Stomach (tissue), 9 donors: ENCODE measurements around the gene DCDC2B. TPM values are rescaled to one million over a fixed set of nuclear protein-coding genes. Genes with fewer than 3 reads are reported as not detected.
A peak's percentile ranks its signal among the peaks of the same experiment; 100 is the strongest.

Experiments used
- DNase-seq, 2 donors: peaks; one replicate each; pipeline versions ENCODE4 v3.0.0 to v3.0.0-alpha.2; 2013 to 2019
- H3K27ac ChIP-seq, 5 donors: fragments of 200-600 bp in 4 of 5; sonication (generic) in 4 of 5; one replicate each; pipeline ENCODE4 v1.5.1; 2013 to 2019; ENCODE audit warnings: mild to moderate bottlenecking in 1 of 5, moderate library complexity in 1 of 5
- H3K27me3 ChIP-seq, 3 donors: fragments of 200-600 bp; sonication (generic); one replicate each; pipeline ENCODE4 v1.5.1; 2017 to 2019; ENCODE audit warnings: mixed run types in 1 of 3
- H3K36me3 ChIP-seq, 4 donors: fragments of 200-600 bp; sonication (generic); 1 replicate in 3 of 4; 2 replicates in 1 of 4; pipeline ENCODE4 v1.5.1; 2016 to 2019
- H3K4me1 ChIP-seq, 4 donors: fragments of 200-600 bp; sonication (generic); one replicate each; pipeline ENCODE4 v1.5.1; 2016 to 2019
- H3K4me3 ChIP-seq, 4 donors: fragments of 200-600 bp; sonication (generic) in 3 of 4; one replicate each; pipeline ENCODE4 v1.5.1; 2016 to 2019; ENCODE audit warnings: mild to moderate bottlenecking in 1 of 4
- H3K9me3 ChIP-seq, 4 donors: fragments of 200-600 bp; sonication (generic); one replicate each; pipeline ENCODE4 v1.5.1; 2016 to 2019
- CTCF ChIP-seq, 7 experiments: fragments of 450-650 bp in 4 of 7; fragments of 200-600 bp in 3 of 7; sonication (generic) in 3 of 7; IDR thresholded peaks; one replicate each; pipeline ENCODE4 v1.5.1; 2016 to 2019; ENCODE audit warnings: antibody characterized with exemption in 7 of 7, control low read depth in 2 of 7, mild to moderate bottlenecking in 1 of 7
- EP300 ChIP-seq: sonication (generic); formaldehyde crosslinking; IDR thresholded peaks from one replicate; pipeline ENCODE4 v1.6.1; 2017; ENCODE audit warnings: antibody characterized with exemption
- POLR2A ChIP-seq, 4 donors: fragments of 450-650 bp; IDR thresholded peaks; one replicate each; pipeline ENCODE4 v1.6.1; 2016; ENCODE audit warnings: antibody characterized with exemption in 4 of 4, control low read depth in 2 of 4, mild to moderate bottlenecking in 1 of 4, moderate library complexity in 1 of 4
- POLR2AphosphoS5 ChIP-seq, 3 donors: sonication (generic); formaldehyde crosslinking; IDR thresholded peaks; one replicate each; pipeline ENCODE4 v1.6.1; 2016; ENCODE audit warnings: antibody characterized with exemption in 3 of 3
- WGBS, 5 donors: extraction: QIAGEN DNeasy Blood & Tissue Kit in 3 of 5; methylation state at CpG; one replicate each; pipeline versions ENCODE4 v1.1.5 to v1.1.7; 2013 to 2018; 5-methylcytosine and 5-hydroxymethylcytosine counted together
- intact Hi-C: fragments of 100-400 bp; cut with DNase I; formaldehyde crosslinking; loops from one replicate; pipeline ENCODE4 v1.15.1; 2023; ENCODE audit warnings: low total_unique reads
- polyA plus RNA-seq, 3 donors: library from polyadenylated mRNA; stranded (reverse); fragments of 200-250 nt; gene quantifications; one replicate each; pipeline ENCODE4 v1.2.3, GENCODE V29; 2013
- total RNA-seq, 5 donors: library from RNA; depleted of rRNA; stranded (reverse); fragments of >200 nt; gene quantifications; one replicate each; pipeline versions ENCODE4 v1.1.0 to v1.2.3, GENCODE V29; 2014 to 2016
- donor health status: healthy with polysubstance abuse.
- donor health status: Bipolar disorder and iron deficiency.
- donor health status: healthy.

The DCDC2B gene
- total and polyA plus RNA-seq, 8 donors = not detected

GRCh38 chr1:32194984-32195383 lies 13.9 kb upstream of the DCDC2B start:
- Histone ChIP-seq H3K36me3 (peaks cover 65 to 87% (median 83%) of the 10 kb centered on the region in 4 donors), H3K4me3 (no peak overlapping the region), H3K4me1 (peaks cover 8 to 28% (median 16%) of the 10 kb centered on the region in 4 donors), H3K27me3 (no peaks in the 10 kb centered on the region), H3K9me3 (no peaks in the 10 kb centered on the region), H3K27ac (no peak overlapping the region)
- DNase-seq = no peak
- TF ChIP-seq CTCF (IDR thresholded peaks at IDR 0.05) (no peak), EP300 (no peak), POLR2A (IDR thresholded peaks at IDR 0.05) (no peak), POLR2AphosphoS5 (IDR thresholded peaks at IDR 0.05) (no peak)
- WGBS, 5 donors = 94 to 100% (median 96%) methylated on average over 4 to 6 of the region's 6 CpGs
- intact Hi-C loops = no loop called here

- peaks cover 11 to 33% (median 21%) of the 10 kb centered on the region in 4 donors for H3K4me1 ChIP-seq
- H3K9me3 ChIP-seq = no peaks in the 10 kb centered on the region
- intact Hi-C loops = no loop called here
- H3K27me3 ChIP-seq = no peaks in the 10 kb centered on the region
- WGBS, 5 donors = 87 to 94% (median 87%) methylated on average over 3 of the region's 3 CpGs
- H3K4me3 ChIP-seq = no peak overlapping the region
- no peak for DNase-seq
- TF ChIP-seq POLR2AphosphoS5 (IDR thresholded peaks at IDR 0.05) (no peak), CTCF (IDR thresholded peaks at IDR 0.05) (no peak), POLR2A (IDR thresholded peaks at IDR 0.05) (no peak), EP300 (no peak)
- H3K27ac ChIP-seq = no peak overlapping the region
- peaks cover 60 to 82% (median 78%) of the 10 kb centered on the region in 4 donors for H3K36me3 ChIP-seq
Observed at GRCh38 chr1:32195531-32195930, 13.4 kb upstream of the DCDC2B start.

GRCh38 chr1:32195972-32196823 lies 12.7 kb upstream of the DCDC2B start:
- Histone ChIP-seq H3K4me3 (no peak overlapping the region), H3K9me3 (no peaks in the 10 kb centered on the region), H3K4me1 (peaks cover 17 to 39% (median 26%) of the 10 kb centered on the region in 4 donors), H3K27me3 (no peaks in the 10 kb centered on the region), H3K27ac (peak overlapping the region in 1 of 5 donors; percentile 8), H3K36me3 (peaks cover 53 to 75% (median 71%) of the 10 kb centered on the region in 4 donors)
- DNase-seq = no peak
- TF ChIP-seq POLR2AphosphoS5 (IDR thresholded peaks at IDR 0.05) (no peak), POLR2A (IDR thresholded peaks at IDR 0.05) (no peak), EP300 (no peak), CTCF (IDR thresholded peaks at IDR 0.05) (no peak)
- intact Hi-C loops = no loop called here

GRCh38 chr1:32197074-32197473 lies 11.8 kb upstream of the DCDC2B start:
- no peak for TF ChIP-seq POLR2A (IDR thresholded peaks at IDR 0.05)
- TF ChIP-seq POLR2AphosphoS5 (IDR thresholded peaks at IDR 0.05) = no peak
- no peak for TF ChIP-seq EP300
- no peak for TF ChIP-seq CTCF (IDR thresholded peaks at IDR 0.05)
- H3K36me3 ChIP-seq = peaks cover 44 to 67% (median 62%) of the 10 kb centered on the region in 4 donors
- H3K9me3 ChIP-seq = no peaks in the 10 kb centered on the region
- H3K27ac ChIP-seq = peak overlapping the region in 1 of 5 donors; percentile 8
- no peaks in the 10 kb centered on the region for H3K27me3 ChIP-seq
- WGBS, 5 donors = 54 to 91% (median 87%) methylated on average over 1 of the region's 1 CpG
- intact Hi-C loops = no loop called here
- H3K4me1 ChIP-seq = peaks cover 26 to 48% (median 35%) of the 10 kb centered on the region in 4 donors
- DNase-seq = no peak
- H3K4me3 ChIP-seq = no peak overlapping the region
